HG02759 (cell line): ENCODE results near the gene PAK6.

Experiments used
- ATAC-seq: cut with Tn5 transposase; IDR thresholded peaks from one replicate; pipeline ENCODE4 v1.9.1; 2021; ENCODE audit warnings: mild to moderate bottlenecking, moderate library complexity; ENCODE audit not compliant: unreplicated experiment

The PAK6 gene

GRCh38 chr15:40238532-40239403 lies at the start of gene PAK6:
PAK6 (plus strand) TSS chr15:40239063; CDS start chr15:40264786, 25,723 bp downstream.
- peak; percentile 56 for ATAC-seq

GRCh38 chr15:40190591-40190990 lies 48.3 kb upstream of the PAK6 start:
- ATAC-seq: no peak

DNA sequence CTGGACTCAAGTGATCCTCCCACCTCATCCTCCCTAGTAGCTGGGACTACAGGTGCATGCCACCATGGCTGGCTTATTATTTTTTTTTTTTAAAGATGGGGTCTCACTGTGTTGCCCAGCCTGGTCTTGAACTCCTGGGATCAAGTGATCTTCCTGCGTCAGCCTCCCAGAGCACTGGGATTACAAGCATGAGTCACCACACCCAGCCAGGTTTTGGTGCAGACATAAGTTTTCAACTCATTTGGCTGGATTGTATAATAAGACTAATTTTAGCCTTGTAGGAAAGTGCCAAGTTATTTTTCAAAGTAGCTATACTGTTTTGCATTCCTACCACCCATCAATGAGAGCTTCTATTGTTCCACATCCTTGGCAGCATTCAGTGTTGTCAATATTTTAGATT lies 45.9 kb upstream of the PAK6 start:
- ATAC-seq: no peak

DNA sequence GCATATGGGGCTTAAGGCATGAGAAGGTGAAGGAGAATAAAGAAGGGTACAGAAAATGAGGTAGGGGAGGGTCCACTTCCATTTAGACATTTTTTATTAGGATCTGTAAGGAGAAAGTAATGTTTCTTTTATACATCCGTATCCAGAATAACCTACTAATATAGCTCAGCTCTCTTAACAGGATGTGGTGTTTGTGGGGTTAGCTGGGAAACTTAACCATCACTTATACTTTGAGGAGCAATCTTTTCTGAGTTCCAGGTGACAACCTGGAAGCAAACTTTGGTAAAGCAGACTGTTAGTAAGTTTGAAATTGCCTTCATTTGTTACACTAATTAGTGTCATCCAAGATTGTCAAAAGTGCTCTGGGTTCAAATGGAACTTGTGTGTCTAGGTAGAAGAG lies 41.4 kb upstream of the PAK6 start:
- no peak for ATAC-seq

- no peak for ATAC-seq
Observed at GRCh38 chr15:40198355-40199085, 40.3 kb upstream of the PAK6 start.

DNA sequence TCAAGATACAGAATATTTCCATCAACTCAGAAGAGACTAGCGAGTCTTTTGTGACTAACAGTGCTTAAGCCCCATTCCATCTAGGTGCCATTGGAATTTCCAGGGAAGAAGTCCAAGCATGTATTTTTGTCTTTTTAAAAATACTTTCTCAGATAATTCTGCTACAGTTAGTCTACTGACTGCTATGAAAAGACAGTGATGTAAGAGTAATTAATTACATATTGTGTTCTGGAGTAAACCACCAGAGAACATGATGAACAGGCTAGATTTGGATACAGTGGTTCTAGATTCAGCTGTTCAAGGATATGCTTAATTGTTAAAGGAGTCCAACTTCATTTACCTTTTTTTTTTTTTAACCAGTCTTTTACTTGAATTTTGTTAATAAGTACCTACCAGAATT lies 34.8 kb upstream of the PAK6 start:
- ATAC-seq: no peak

DNA sequence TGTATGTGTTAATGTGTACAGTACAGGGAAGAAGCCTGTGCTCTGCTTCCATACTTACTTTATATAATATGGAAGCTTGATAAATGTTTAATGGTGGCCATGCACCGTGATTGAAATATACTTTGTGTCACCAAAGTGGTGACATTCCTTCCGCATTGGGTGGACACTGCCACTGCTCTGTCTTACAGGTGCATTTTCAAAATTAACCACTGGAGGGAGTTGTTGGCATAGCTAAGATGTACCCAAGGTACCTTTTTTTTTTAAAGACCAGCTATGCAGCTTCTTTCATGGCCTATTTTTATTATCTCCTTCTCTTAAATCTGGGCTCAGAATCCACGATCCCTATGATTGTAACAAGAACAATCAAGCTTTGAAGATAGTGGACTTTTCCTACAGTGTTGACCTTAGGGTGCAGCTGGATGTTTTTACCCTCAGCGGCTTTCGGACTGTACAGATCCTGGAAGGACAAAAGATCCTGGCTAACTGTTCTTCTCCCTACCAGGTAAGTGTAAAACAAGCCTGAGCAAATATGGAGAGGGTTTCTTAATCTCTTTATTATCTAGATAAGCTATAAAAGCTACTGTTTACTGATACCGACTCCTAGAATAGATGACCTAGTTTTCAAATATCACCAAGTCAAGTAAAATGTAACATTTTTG lies 21.6 kb upstream of the PAK6 start:
- ATAC-seq: peak; percentile 62

GRCh38 chr15:40219801-40220200 lies 19.1 kb upstream of the PAK6 start:
- no peak for ATAC-seq

- ATAC-seq: no peak
Observed at GRCh38 chr15:40222131-40222530, 16.7 kb upstream of the PAK6 start.

- no peak for ATAC-seq
Observed at GRCh38 chr15:40226736-40227135, 12.1 kb upstream of the PAK6 start.

GRCh38 chr15:40229316-40229715 lies 9.5 kb upstream of the PAK6 start:
- no peak for ATAC-seq

DNA sequence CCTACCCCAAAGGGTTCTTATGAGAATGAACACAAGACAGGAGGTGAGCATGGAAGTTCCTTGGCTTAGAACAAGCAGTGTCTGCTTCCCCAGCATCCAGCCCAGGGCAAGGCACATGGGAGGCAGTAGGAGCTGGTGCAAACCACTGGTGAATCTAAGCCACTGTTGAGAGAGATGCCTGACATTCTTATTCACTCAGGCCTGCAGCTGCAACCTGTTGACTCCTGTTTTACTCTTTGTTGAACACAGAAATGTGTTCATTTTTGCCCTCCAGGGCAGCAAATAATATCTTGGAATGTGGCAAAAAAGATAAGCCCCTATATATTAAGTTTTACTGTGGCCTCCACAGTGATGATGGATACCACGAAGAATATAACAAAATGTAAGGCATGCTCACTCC lies 8.9 kb upstream of the PAK6 start:
- ATAC-seq: no peak

DNA sequence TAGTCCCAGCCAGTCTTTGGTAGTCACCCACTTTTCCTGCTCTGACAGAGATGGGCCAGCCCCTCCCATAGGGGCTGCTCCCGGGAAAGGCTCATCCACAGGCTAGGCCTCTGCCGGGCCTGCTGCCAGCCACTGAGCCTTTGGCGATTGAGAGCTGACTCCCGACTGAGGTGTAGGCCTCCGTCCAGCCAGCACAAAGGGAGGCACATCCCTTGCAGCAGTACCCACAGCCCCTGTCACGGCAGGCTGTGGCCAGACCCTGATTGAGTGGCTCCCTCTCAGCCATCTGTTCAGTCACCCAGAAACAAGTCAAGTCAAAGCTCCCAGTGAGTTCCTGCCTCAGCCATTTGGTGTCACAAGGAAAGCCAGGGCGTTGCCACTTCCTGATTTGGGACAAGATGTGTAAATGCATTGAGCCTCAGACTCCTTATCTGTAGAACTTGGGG lies 6.2 kb upstream of the PAK6 start:
- ATAC-seq: no peak

DNA sequence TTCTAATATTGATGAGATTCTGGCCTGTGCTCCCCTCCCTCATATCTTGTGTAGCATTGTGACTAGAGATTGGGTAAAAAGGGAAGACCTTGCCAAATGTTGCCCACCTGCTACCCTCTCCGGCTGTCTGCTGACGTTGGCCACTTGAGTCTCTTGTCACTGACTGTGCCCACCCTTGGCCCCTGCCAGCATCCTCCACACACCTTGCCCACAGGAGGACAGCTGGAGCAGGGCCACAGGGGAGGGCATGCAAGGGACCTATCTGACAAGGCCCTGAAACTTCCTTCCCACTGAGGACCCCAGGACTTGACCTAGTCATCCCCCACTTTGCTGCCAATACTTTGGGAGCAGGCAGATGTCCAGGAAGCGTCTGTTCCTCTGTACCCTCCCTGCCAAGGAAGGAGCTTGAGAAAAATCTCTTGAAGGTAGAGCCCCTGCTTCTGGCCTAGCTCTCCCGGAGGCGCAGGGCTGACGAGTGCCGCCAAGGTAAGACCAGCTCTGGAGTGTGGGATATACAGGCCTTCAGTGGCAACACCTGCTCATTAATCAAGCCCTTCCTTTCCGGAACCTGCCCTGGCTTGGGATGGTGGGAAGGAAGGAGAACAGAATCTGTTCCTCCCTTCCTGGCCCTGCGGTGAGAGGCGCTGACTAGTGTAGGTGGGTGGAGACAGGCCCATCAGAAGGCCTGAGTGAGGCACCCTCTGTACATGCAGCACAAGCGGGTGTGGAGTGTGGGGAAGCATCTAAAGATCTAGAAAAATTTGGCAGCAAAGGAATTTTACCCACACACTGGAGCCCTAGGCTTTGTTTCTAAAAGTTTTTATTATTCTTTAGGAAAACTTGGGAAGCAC lies 4.9 kb upstream of the PAK6 start:
- no peak for ATAC-seq

GRCh38 chr15:40234783-40235182 lies 4.1 kb upstream of the PAK6 start:
- no peak for ATAC-seq

DNA sequence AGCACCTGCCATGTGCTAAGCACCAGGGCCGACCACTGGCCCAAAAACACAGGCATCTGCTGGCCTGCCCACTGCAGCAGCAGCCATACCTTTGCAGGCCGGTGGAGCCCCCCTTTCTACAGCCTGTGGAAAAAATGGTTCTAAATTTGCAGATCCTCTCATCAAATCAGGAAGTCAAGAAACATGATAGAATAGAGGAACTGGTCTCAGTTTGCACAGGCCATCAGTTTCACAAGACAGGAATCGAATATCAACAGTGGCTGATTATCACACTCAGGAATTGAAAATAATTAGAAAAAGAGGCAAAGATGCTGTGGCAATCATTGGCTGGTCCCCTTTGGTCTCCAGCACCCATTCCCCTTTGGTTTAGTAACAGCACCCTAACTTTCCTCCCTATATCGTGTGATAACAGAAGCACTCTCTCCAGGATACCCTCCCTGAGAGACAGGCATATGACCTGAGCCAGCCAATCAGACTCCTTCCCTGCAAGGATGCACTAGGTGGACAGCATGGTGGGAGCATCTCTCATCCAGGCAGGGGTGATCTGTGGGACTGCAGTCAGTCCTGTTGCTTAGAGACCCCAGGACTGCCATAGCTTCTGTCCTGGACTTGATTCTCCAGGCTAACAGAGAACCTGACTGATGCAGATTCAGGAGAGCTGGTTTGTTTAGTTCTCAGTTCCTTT lies 3.5 kb upstream of the PAK6 start:
- no peak for ATAC-seq

- ATAC-seq: no peak
Observed at GRCh38 chr15:40239404-40239692, 485 bp downstream of the PAK6 start.

DNA sequence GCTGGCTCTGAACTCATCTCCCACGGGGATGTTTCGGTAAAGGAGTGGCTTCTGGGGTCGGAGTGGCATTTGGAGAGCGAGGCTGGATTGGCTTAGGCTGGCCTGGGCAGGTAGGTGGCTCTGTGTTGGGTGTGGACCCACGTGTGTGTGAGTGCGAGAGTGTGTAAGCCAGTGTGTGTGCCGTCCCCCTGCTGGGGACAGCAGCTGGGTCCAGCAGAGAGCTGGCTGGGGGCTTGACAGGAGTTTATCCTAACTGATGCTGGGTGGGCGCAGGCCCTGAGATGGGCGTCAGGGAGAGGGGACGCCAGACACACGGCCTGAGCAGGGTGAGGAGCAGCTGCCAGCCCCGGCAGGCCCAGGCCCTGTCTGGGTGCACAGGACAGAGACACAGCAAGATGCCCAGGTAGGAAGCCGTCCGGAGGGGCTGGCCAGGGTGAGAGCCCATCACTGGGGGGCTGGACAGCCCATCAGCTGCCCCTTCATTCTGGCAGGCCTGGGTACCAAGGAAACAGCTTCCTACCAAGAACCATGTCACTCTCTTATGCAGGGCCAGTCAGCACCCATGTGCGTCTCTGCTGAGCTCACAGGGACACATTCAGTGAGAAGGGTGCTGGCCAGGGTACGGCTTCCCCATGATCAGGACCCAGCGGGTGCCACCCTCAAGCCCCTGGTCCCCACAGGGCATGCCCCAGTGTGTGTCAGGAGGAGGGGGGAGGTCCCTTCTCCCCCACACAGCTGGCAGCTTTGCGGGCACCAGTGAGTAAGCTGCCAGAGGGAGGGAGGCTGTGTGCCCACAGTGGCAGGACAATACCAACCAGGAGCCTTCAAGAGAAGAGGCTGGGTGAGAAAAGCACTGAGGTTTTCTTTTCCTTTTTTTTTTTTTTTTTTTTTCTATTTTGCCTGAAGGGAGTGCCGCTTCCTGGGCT lies 1.1 kb downstream of the PAK6 start:
- no peak for ATAC-seq

- ATAC-seq: no peak
Observed at GRCh38 chr15:40240619-40241221, 1.9 kb downstream of the PAK6 start.
